Measurements from ENCODE around the gene TRIO.
"Not testable (repeated sequence)": the region's sequence is repeated elsewhere in the genome, so short reads cannot be mapped to it uniquely, and the experiment has no call there.

Gene TRIO

GRCh38 chr5:14379739-14380497 lies 236.8 kb downstream of the TRIO start:
- no peak overlapping the region for H3K4me3 Mint-ChIP-seq
- no peaks in the 10 kb centered on the region for H3K4me1 Mint-ChIP-seq (ENCODE audit: low read depth)
- peaks cover 12% of the 10 kb centered on the region for H3K27me3 Mint-ChIP-seq (ENCODE audit: low read depth)
- no peaks in the 10 kb centered on the region for H3K9me3 Mint-ChIP-seq
- H3K36me3 Mint-ChIP-seq (ENCODE audit: low read depth) = no peaks in the 10 kb centered on the region
- no peak overlapping the region for H3K27ac Mint-ChIP-seq

- H3K27ac Mint-ChIP-seq = no peak overlapping the region
- no peak overlapping the region for H3K4me3 Mint-ChIP-seq
- peaks cover 11% of the 10 kb centered on the region for H3K27me3 Mint-ChIP-seq (ENCODE audit: low read depth)
- no peaks in the 10 kb centered on the region for H3K36me3 Mint-ChIP-seq (ENCODE audit: low read depth)
- H3K9me3 Mint-ChIP-seq = no peaks in the 10 kb centered on the region
- no peaks in the 10 kb centered on the region for H3K4me1 Mint-ChIP-seq (ENCODE audit: low read depth)
Observed at GRCh38 chr5:14380712-14381111, 237.6 kb downstream of the TRIO start.

- Mint-ChIP-seq H3K27ac (no peak overlapping the region), H3K27me3 (ENCODE audit: low read depth) (peaks cover 4% of the 10 kb centered on the region), H3K4me3 (no peak overlapping the region), H3K9me3 (no peaks in the 10 kb centered on the region), H3K36me3 (ENCODE audit: low read depth) (no peaks in the 10 kb centered on the region), H3K4me1 (ENCODE audit: low read depth) (no peaks in the 10 kb centered on the region)
Observed at GRCh38 chr5:14382640-14383039, 239.5 kb downstream of the TRIO start.

DNA sequence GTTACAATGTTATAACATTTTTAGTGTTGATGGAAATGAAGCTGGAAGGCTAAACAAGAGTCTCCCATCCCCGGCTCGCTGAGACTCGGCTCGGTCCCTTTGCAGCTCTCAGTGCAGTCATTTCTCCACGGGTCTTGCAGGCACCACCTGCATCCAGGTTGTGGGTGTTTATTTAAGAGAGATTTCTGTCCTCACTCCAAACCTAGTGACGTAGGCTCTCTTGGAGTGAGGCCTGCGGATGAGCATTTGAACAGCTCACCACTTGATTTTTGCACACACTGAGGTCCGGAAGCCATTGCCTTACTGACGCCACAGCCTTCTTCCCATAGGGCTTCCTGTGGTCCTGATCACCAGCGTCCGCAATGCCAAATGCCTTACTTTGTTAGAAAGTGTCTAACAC lies 240.8 kb downstream of the TRIO start:
- H3K4me1 Mint-ChIP-seq (ENCODE audit: low read depth) = no peaks in the 10 kb centered on the region
- H3K27me3 Mint-ChIP-seq (ENCODE audit: low read depth) = peaks cover 3% of the 10 kb centered on the region
- no peak overlapping the region for H3K27ac Mint-ChIP-seq
- H3K4me3 Mint-ChIP-seq = no peak overlapping the region
- no peaks in the 10 kb centered on the region for H3K9me3 Mint-ChIP-seq
- no peaks in the 10 kb centered on the region for H3K36me3 Mint-ChIP-seq (ENCODE audit: low read depth)

- Mint-ChIP-seq H3K27me3 (ENCODE audit: low read depth) (peaks cover 3% of the 10 kb centered on the region), H3K4me1 (ENCODE audit: low read depth) (no peaks in the 10 kb centered on the region), H3K9me3 (no peaks in the 10 kb centered on the region), H3K36me3 (ENCODE audit: low read depth) (no peaks in the 10 kb centered on the region), H3K27ac (no peak overlapping the region), H3K4me3 (no peak overlapping the region)
Observed at GRCh38 chr5:14385019-14385418, 241.9 kb downstream of the TRIO start.

GRCh38 chr5:14386884-14387624 lies 243.9 kb downstream of the TRIO start:
- Mint-ChIP-seq H3K9me3 (no peaks in the 10 kb centered on the region), H3K4me3 (no peak overlapping the region), H3K36me3 (ENCODE audit: low read depth) (no peaks in the 10 kb centered on the region), H3K27me3 (ENCODE audit: low read depth) (no peaks in the 10 kb centered on the region), H3K27ac (no peak overlapping the region), H3K4me1 (ENCODE audit: low read depth) (no peaks in the 10 kb centered on the region)

GRCh38 chr5:14388741-14389140 lies 245.6 kb downstream of the TRIO start:
- Mint-ChIP-seq H3K9me3 (no peaks in the 10 kb centered on the region), H3K27ac (no peak overlapping the region), H3K4me3 (no peak overlapping the region), H3K36me3 (ENCODE audit: low read depth) (no peaks in the 10 kb centered on the region), H3K4me1 (ENCODE audit: low read depth) (no peaks in the 10 kb centered on the region), H3K27me3 (ENCODE audit: low read depth) (no peaks in the 10 kb centered on the region)

DNA sequence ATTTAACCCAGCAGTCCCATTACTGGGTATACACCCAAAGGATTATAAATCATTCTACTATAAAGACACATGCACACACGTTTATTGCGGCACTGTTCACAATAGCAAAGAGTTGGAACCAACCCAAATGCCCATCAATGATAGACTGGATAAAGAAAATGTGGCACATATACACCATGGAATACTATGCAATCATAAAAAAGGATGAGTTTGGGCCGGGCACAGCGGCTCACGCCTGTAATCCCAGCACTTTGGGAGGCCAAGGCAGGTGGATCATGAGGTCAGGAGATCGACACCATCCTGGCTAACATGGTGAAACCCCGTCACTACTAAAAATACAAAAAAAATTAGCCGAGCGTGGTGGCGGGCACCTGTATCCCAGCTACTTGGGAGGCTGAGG lies 249.4 kb downstream of the TRIO start:
- H3K4me3 Mint-ChIP-seq; H3K9me3 Mint-ChIP-seq; H3K36me3 Mint-ChIP-seq (ENCODE audit: low read depth); H3K27me3 Mint-ChIP-seq (ENCODE audit: low read depth); H3K27ac Mint-ChIP-seq; H3K4me1 Mint-ChIP-seq (ENCODE audit: low read depth): not testable (repeated sequence)

- H3K36me3 Mint-ChIP-seq (ENCODE audit: low read depth) = no peaks in the 10 kb centered on the region
- no peak overlapping the region for H3K27ac Mint-ChIP-seq
- no peaks in the 10 kb centered on the region for H3K27me3 Mint-ChIP-seq (ENCODE audit: low read depth)
- no peaks in the 10 kb centered on the region for H3K9me3 Mint-ChIP-seq
- H3K4me1 Mint-ChIP-seq (ENCODE audit: low read depth) = peaks cover 3% of the 10 kb centered on the region
- no peak overlapping the region for H3K4me3 Mint-ChIP-seq
Observed at GRCh38 chr5:14394365-14394764, 251.2 kb downstream of the TRIO start.

- peaks cover 6% of the 10 kb centered on the region for H3K4me1 Mint-ChIP-seq (ENCODE audit: low read depth)
- H3K9me3 Mint-ChIP-seq = no peaks in the 10 kb centered on the region
- no peaks in the 10 kb centered on the region for H3K36me3 Mint-ChIP-seq (ENCODE audit: low read depth)
- H3K4me3 Mint-ChIP-seq = no peak overlapping the region
- H3K27me3 Mint-ChIP-seq (ENCODE audit: low read depth) = no peaks in the 10 kb centered on the region
- H3K27ac Mint-ChIP-seq = no peak overlapping the region
Observed at GRCh38 chr5:14395411-14395810, 252.3 kb downstream of the TRIO start.

DNA sequence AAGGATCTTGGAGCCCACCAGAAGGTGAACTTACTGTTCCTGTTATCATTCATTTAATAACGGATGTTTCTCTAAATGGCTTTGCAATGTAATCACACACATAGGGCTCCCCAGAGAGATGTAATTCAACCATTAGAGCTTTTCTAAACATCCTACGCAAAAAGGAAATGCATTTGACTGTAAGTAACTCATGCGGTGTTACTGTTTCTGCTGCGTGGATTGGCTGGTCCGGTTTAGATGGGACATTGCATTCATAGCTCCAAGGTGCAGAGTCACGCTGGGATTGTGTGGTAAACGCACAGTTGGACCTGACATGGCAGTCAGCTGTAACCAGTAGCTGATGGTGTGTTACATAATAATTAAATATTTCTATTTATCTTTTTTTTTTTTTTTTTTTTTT lies 252.9 kb downstream of the TRIO start:
- Mint-ChIP-seq H3K4me3 (no peak overlapping the region), H3K9me3 (no peaks in the 10 kb centered on the region), H3K27ac (no peak overlapping the region), H3K36me3 (ENCODE audit: low read depth) (no peaks in the 10 kb centered on the region), H3K4me1 (ENCODE audit: low read depth) (peaks cover 7% of the 10 kb centered on the region), H3K27me3 (ENCODE audit: low read depth) (no peaks in the 10 kb centered on the region)

- peaks cover 2% of the 10 kb centered on the region for H3K36me3 Mint-ChIP-seq (ENCODE audit: low read depth)
- H3K27me3 Mint-ChIP-seq (ENCODE audit: low read depth) = no peaks in the 10 kb centered on the region
- H3K4me3 Mint-ChIP-seq = no peak overlapping the region
- peaks cover 10% of the 10 kb centered on the region for H3K4me1 Mint-ChIP-seq (ENCODE audit: low read depth)
- H3K27ac Mint-ChIP-seq = no peak overlapping the region
- H3K9me3 Mint-ChIP-seq = no peaks in the 10 kb centered on the region
Observed at GRCh38 chr5:14396737-14397136, 253.6 kb downstream of the TRIO start.

GRCh38 chr5:14397717-14398116 lies 254.6 kb downstream of the TRIO start:
- no peak overlapping the region for H3K4me3 Mint-ChIP-seq
- peaks cover 15% of the 10 kb centered on the region for H3K4me1 Mint-ChIP-seq (ENCODE audit: low read depth)
- H3K36me3 Mint-ChIP-seq (ENCODE audit: low read depth) = peaks cover 8% of the 10 kb centered on the region
- H3K27ac Mint-ChIP-seq = no peak overlapping the region
- peaks cover 7% of the 10 kb centered on the region for H3K9me3 Mint-ChIP-seq
- H3K27me3 Mint-ChIP-seq (ENCODE audit: low read depth) = no peaks in the 10 kb centered on the region

DNA sequence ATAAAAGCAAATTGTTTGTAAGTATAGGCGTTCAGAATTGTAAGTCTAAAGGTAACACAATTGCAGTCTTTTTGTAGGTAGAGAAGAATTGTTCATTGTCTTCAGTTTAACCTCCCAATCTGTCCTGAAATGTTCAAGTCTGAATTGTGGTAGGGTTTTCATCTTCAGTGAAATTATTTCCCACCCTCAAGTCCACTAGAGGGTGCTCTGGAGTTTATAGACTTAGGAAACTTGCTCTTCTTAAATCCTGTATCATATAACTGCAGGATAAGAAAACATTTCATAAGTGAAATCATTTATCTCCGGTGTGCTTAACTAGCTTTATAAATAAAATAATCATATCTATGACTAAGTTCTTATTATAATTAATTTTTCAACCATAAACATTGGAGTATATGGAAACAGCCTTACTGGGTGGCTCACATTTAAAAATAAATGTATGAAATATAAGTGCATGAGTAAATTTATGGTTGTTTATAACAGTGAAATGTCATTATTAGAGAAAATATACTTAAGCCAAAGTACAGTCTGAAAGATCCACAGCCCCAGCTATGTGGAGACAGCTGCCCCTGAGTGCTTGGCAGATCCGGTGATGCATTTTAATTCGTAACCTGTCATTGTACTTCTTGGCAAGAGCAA lies 256.0 kb downstream of the TRIO start:
- Mint-ChIP-seq H3K4me1 (ENCODE audit: low read depth) (peaks cover 19% of the 10 kb centered on the region), H3K36me3 (ENCODE audit: low read depth) (peaks cover 9% of the 10 kb centered on the region), H3K4me3 (no peak overlapping the region), H3K27ac (no peak overlapping the region), H3K9me3 (peaks cover 9% of the 10 kb centered on the region), H3K27me3 (ENCODE audit: low read depth) (no peaks in the 10 kb centered on the region)

DNA sequence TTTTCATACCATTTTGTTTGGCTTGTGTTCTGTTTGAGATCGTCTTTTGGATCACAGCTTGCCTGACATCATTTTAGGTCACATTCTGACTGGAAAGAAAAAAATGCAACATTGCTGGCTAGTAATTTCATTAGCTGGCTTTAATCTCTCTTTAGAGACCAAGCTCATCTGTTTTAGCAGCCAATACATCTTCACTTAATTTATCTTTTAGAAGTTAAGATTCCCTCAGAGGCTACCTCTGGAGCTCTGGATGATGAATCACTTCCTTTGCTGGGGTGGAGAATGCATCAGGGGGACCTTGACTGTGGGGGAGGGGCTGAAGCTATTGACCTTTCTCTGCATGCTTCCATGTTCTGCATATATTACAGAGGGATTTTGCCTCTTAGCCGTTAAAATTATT lies 256.9 kb downstream of the TRIO start:
- Mint-ChIP-seq H3K4me3 (no peak overlapping the region), H3K4me1 (ENCODE audit: low read depth) (peaks cover 20% of the 10 kb centered on the region), H3K9me3 (peaks cover 9% of the 10 kb centered on the region), H3K27ac (no peak overlapping the region), H3K27me3 (ENCODE audit: low read depth) (no peaks in the 10 kb centered on the region), H3K36me3 (ENCODE audit: low read depth) (peaks cover 9% of the 10 kb centered on the region)
